ENCODE measurements around the gene TMEM19.
"Not testable (repeated sequence)": the region's sequence is repeated elsewhere in the genome, so short reads cannot be mapped to it uniquely, and the experiment has no call there.

- not testable (repeated sequence) for TF ChIP-seq CTCF (IDR thresholded peaks at IDR 0.05; ENCODE audit: insufficient read depth, low read length, poor library complexity, severe bottlenecking); EZH2phosphoT487 (conservative IDR thresholded peaks at IDR 0.05; ENCODE audit: low read length)
Observed at GRCh38 chr12:71693651-71694050, 7.8 kb downstream of the TMEM19 start.

Data from SU-DHL-6 (cell line).